ENCODE results near the gene PDLIM5. TPM values are rescaled to one million over a fixed set of nuclear protein-coding genes. Genes with fewer than 3 reads are reported as not detected.

PDLIM5 gene
- total and polyA plus RNA-seq, 2 of the 8 experiments (the other 6 are each of a cell fraction or from before 2014, with no cell fraction given) = 37.3 to 62.1 TPM

GRCh38 chr4:94701631-94702300 is 250.0 kb downstream of the PDLIM5 start (continued):
- TF ChIP-seq RFX5 (IDR thresholded peaks at IDR 0.05; ENCODE audit: borderline replicate concordance, low read depth, low read length) = no peak
- TF ChIP-seq TBP (IDR thresholded peaks at IDR 0.05; ENCODE audit: low read depth, low read length) = no peak

All from H1 (cell line).